H1 (cell line): ENCODE data around the gene ANKRD65. TPM values are rescaled to one million over a fixed set of nuclear protein-coding genes. Genes with fewer than 3 reads are reported as not detected.

Source experiments
- CTCF ChIA-PET: fragments of 300-600 bp; sonication (Branson Sonifier 250); formaldehyde crosslinking; loops from one replicate; lab custom pipeline; 2021; ENCODE audit not compliant: partially characterized antibody; lab: Charles Lee
- POLR2A ChIA-PET: fragments of 300-600 bp; sonication (Branson Sonifier 250); formaldehyde crosslinking; loops from one replicate; lab custom pipeline; 2021; ENCODE audit warnings: inconsistent platforms; ENCODE audit not compliant: partially characterized antibody; lab: Charles Lee
- DNase-seq, 2 experiments: peaks; one replicate each; pipeline versions ENCODE4 v3.0.0 to v3.0.0-alpha.2; 2010 to 2022; ENCODE audit warnings: low spot score in 2 of 2, low read depth in 1 of 2, mixed read lengths in 1 of 2
- FAIRE-seq: peaks from 2 replicates; lab custom pipeline; 2011; peaks lifted over from hg19 to GRCh38; lab: Jason Lieb, UNC
- H2AFZ ChIP-seq: 2 replicates; pipeline ENCODE4 v1.8.1; 2012; ENCODE audit warnings: low read length, inconsistent platforms
- H2AK5ac ChIP-seq: 2 replicates; pipeline ENCODE4 v1.6.1; 2013; ENCODE audit warnings: low read depth, low read length
- H2BK120ac ChIP-seq: replicated peaks from 2 replicates; pipeline ENCODE3; 2013; ENCODE audit warnings: low read depth, low read length, inconsistent platforms
- H2BK12ac ChIP-seq: 2 replicates; pipeline ENCODE4 v1.6.1; 2013; ENCODE audit warnings: low read depth, low read length
- H2BK15ac ChIP-seq: 2 replicates; pipeline ENCODE4 v1.6.1; 2013; ENCODE audit warnings: low read length
- H2BK20ac ChIP-seq: 2 replicates; pipeline ENCODE4 v1.6.1; 2013; ENCODE audit warnings: low read length
- H2BK5ac ChIP-seq: 2 replicates; pipeline ENCODE4 v1.6.1; 2013; ENCODE audit warnings: low read depth, low read length
- H3K14ac ChIP-seq: 2 replicates; pipeline ENCODE4 v1.6.1; 2013; ENCODE audit warnings: inconsistent platforms; ENCODE audit not compliant: insufficient read length
- H3K18ac ChIP-seq: 2 replicates; pipeline ENCODE4 v1.6.1; 2013; ENCODE audit warnings: low read length; ENCODE audit errors: extremely low read depth
- H3K23ac ChIP-seq: 2 replicates; pipeline ENCODE4 v1.6.1; 2013; ENCODE audit warnings: inconsistent platforms; ENCODE audit not compliant: insufficient read length
- H3K23me2 ChIP-seq: 2 replicates; pipeline ENCODE4 v1.6.1; 2013; ENCODE audit warnings: low read depth, low read length
- H3K27ac ChIP-seq: 2 replicates; pipeline ENCODE4 v1.6.1; 2011; ENCODE audit warnings: low read depth, low read length, inconsistent platforms
- H3K27me3 ChIP-seq, 4 experiments: replicated peaks in 1 of 4; 1 replicate in 1 of 4; 2 replicates in 3 of 4; pipeline versions ENCODE4 v1.6.1 to v1.8.1; 2011 to 2013; ENCODE audit warnings: low read length in 3 of 4, mild to moderate bottlenecking in 3 of 4, inconsistent platforms in 2 of 4, mixed read lengths in 2 of 4, moderate library complexity in 1 of 4; ENCODE audit not compliant: control insufficient read depth in 3 of 4, insufficient read depth in 3 of 4; ENCODE audit errors: extremely low read depth in 1 of 4
- H3K36me3 ChIP-seq, 4 experiments: 2 replicates each; pipeline versions ENCODE4 v1.6.1 to v1.8.1; 2011 to 2013; ENCODE audit warnings: mild to moderate bottlenecking in 4 of 4, low read length in 3 of 4, moderate library complexity in 2 of 4, control low read depth in 1 of 4, inconsistent platforms in 1 of 4; ENCODE audit not compliant: insufficient read depth in 4 of 4, control insufficient read depth in 2 of 4
- H3K4ac ChIP-seq: replicated peaks from 2 replicates; pipeline ENCODE3; 2013; ENCODE audit warnings: low read length, low read depth, mixed read lengths, inconsistent platforms; ENCODE audit not compliant: insufficient read length
- H3K4me1 ChIP-seq, 4 experiments: replicated peaks in 1 of 4; 1 replicate in 1 of 4; 2 replicates in 3 of 4; pipeline versions ENCODE4 v1.6.1 to v1.8.1; 2011 to 2013; ENCODE audit warnings: low read length in 3 of 4, inconsistent platforms in 2 of 4, mixed read lengths in 1 of 4; ENCODE audit not compliant: insufficient read depth in 4 of 4, control insufficient read depth in 3 of 4
- H3K4me2 ChIP-seq, 2 experiments: 2 replicates each; pipeline versions ENCODE4 v1.6.1 to v1.8.1; 2011 to 2013; ENCODE audit warnings: low read depth in 2 of 2, low read length in 2 of 2, control low read depth in 1 of 2, inconsistent platforms in 1 of 2, mild to moderate bottlenecking in 1 of 2; ENCODE audit not compliant: insufficient read depth in 1 of 2
- H3K4me3 ChIP-seq, 4 experiments: fragments of 200-600, 300-600 bp in 1 of 4; sonication (generic), shearing (Covaris generic), sonication (Bioruptor Twin) in 1 of 4; 2 replicates each; pipeline versions ENCODE4 v1.5.1 to v1.8.1; 2011 to 2016; ENCODE audit warnings: low read length in 4 of 4, low read depth in 3 of 4, control low read depth in 2 of 4, inconsistent platforms in 2 of 4, mild to moderate bottlenecking in 2 of 4, mixed read lengths in 1 of 4, moderate library complexity in 1 of 4; ENCODE audit not compliant: insufficient read depth in 2 of 4; ENCODE audit errors: extremely low read depth in 1 of 4
- H3K56ac ChIP-seq: replicated peaks from 2 replicates; pipeline ENCODE3; 2013; ENCODE audit warnings: low read depth, mild to moderate bottlenecking, mixed read lengths, low read length, inconsistent platforms; ENCODE audit not compliant: insufficient read length
- H3K79me1 ChIP-seq: 2 replicates; pipeline ENCODE4 v1.6.1; 2013; ENCODE audit warnings: low read depth, low read length, control low read depth
- H3K79me2 ChIP-seq, 2 experiments: 2 replicates each; pipeline versions ENCODE4 v1.6.1 to v1.8.1; 2012 to 2013; ENCODE audit warnings: low read length in 2 of 2, mild to moderate bottlenecking in 2 of 2, inconsistent platforms in 1 of 2; ENCODE audit not compliant: insufficient read depth in 2 of 2, control insufficient read depth in 1 of 2
- H3K9ac ChIP-seq, 4 experiments: replicated peaks in 1 of 4; 1 replicate in 1 of 4; 2 replicates in 3 of 4; pipeline versions ENCODE4 v1.6.1 to v1.8.1; 2011 to 2013; ENCODE audit warnings: low read depth in 3 of 4, low read length in 3 of 4, control low read depth in 2 of 4, mild to moderate bottlenecking in 2 of 4, moderate library complexity in 2 of 4, inconsistent platforms in 1 of 4; ENCODE audit errors: extremely low read depth in 1 of 4
- H3K9me3 ChIP-seq, 2 experiments: 2 replicates each; pipeline versions ENCODE4 v1.6.1 to v1.8.1; 2012 to 2013; ENCODE audit warnings: mild to moderate bottlenecking in 2 of 2, moderate library complexity in 2 of 2, control low read depth in 1 of 2, inconsistent platforms in 1 of 2, low read depth in 1 of 2, low read length in 1 of 2, mixed read lengths in 1 of 2; ENCODE audit not compliant: insufficient read depth in 2 of 2
- H4K20me1 ChIP-seq, 2 experiments: replicated peaks in 1 of 2; 2 replicates each; pipeline versions ENCODE3 to v1.8.1; 2011 to 2013; ENCODE audit warnings: inconsistent platforms in 2 of 2, low read length in 2 of 2, mild to moderate bottlenecking in 1 of 2; ENCODE audit not compliant: insufficient read depth in 2 of 2, control insufficient read depth in 1 of 2
- H4K5ac ChIP-seq: 2 replicates; pipeline ENCODE4 v1.6.1; 2013; ENCODE audit warnings: low read length, low read depth, mixed read lengths, inconsistent platforms; ENCODE audit not compliant: insufficient read length
- H4K8ac ChIP-seq: 2 replicates; pipeline ENCODE4 v1.8.0; 2013; ENCODE audit warnings: mild to moderate bottlenecking, moderate library complexity, low read length, inconsistent platforms; ENCODE audit not compliant: insufficient read depth; ENCODE audit errors: extremely low read depth
- H4K91ac ChIP-seq: replicated peaks from 2 replicates; pipeline ENCODE3; 2013; ENCODE audit warnings: low read length, mixed read lengths, inconsistent platforms; ENCODE audit not compliant: insufficient read length
- BCL11A ChIP-seq, 2 experiments: IDR thresholded peaks; one replicate each; pipeline ENCODE4 v1.6.1; 2011; ENCODE audit warnings: low read depth in 2 of 2, low read length in 2 of 2, mild to moderate bottlenecking in 2 of 2
- CBX5 ChIP-seq: fragments of 300-800, 300-1000 bp; sonication (generic); IDR thresholded peaks from 2 replicates; pipeline ENCODE4 v1.7.1; 2016; ENCODE audit warnings: antibody characterized with exemption, low read length, low read depth
- NANOG ChIP-seq: IDR thresholded peaks from 2 replicates; pipeline ENCODE4 v1.6.1; 2011; ENCODE audit warnings: low read length, low read depth, mild to moderate bottlenecking, inconsistent platforms; ENCODE audit not compliant: insufficient read depth, poor library complexity, severe bottlenecking
- PHF8 ChIP-seq: fragments of 200-600 bp; sonication (generic); conservative IDR thresholded peaks from 2 replicates; pipeline ENCODE4 v1.7.1; 2012; ENCODE audit warnings: low read depth, mild to moderate bottlenecking, inconsistent platforms, low read length, moderate library complexity
- RBBP5 ChIP-seq: IDR thresholded peaks from 2 replicates; pipeline ENCODE4 v1.7.1; 2012; ENCODE audit warnings: low read depth, mild to moderate bottlenecking, inconsistent platforms, low read length, moderate library complexity, borderline replicate concordance
- TEAD4 ChIP-seq: IDR thresholded peaks from 2 replicates; pipeline ENCODE4 v1.6.1; 2012; ENCODE audit warnings: low read depth, low read length, inconsistent platforms, mixed read lengths
- WGBS, 2 experiments: shearing (Covaris generic) in 1 of 2; methylation state at CpG; one replicate each; pipeline versions ENCODE4 v1.1.6 to v1.1.7; 2013 to 2015; ENCODE audit warnings: low lambda C conversion rate in 2 of 2, mixed read lengths in 2 of 2, inconsistent platforms in 1 of 2, low coverage in 1 of 2, missing lambda C conversion rate in 1 of 2; ENCODE audit not compliant: insufficient replicate concordance in 2 of 2, insufficient coverage in 1 of 2, insufficient read length in 1 of 2; ENCODE audit errors: extremely low coverage in 1 of 2, missing lambda C conversion rate in 1 of 2; 5-methylcytosine and 5-hydroxymethylcytosine counted together
- polyA plus RNA-seq, 7 experiments: library from polyadenylated mRNA; depleted of rRNA in 3 of 7; stranded (reverse) in 5 of 7; unstranded in 2 of 7; fragments of >200 nt in 5 of 7; fragments of 200-250 nt in 2 of 7; gene quantifications; 1 replicate in 5 of 7; 2 replicates in 1 of 7; 4 replicates in 1 of 7; pipeline versions ENCODE4 v1.2.1 to v1.2.3, GENCODE V29; 2011 to 2013; ENCODE audit warnings: missing spikeins in 2 of 7, mixed read lengths in 2 of 7
- total RNA-seq: library from RNA; stranded (reverse); fragmentation: NEBNext Ultra II Directional; extraction: Animal tissue kit (Norgen Biotek cat#: 25700); gene quantifications from 2 replicates; pipeline ENCODE4 v1.2.1, GENCODE V29; 2021
- TF ChIP-seq, protein P1 (sequence below): IDR thresholded peaks from 2 replicates; pipeline ENCODE4 v1.6.1; 2012; ENCODE audit warnings: low read length, inconsistent platforms
- TF ChIP-seq, protein P2 (sequence below): IDR thresholded peaks from 2 replicates; pipeline ENCODE4 v1.6.1; 2012; ENCODE audit warnings: inconsistent platforms

ANKRD65 gene
- total and polyA plus RNA-seq, 2 of the 8 experiments (the other 6 are each of a cell fraction or from before 2014, with no cell fraction given) = 1.8 to 2.0 TPM

DNA sequence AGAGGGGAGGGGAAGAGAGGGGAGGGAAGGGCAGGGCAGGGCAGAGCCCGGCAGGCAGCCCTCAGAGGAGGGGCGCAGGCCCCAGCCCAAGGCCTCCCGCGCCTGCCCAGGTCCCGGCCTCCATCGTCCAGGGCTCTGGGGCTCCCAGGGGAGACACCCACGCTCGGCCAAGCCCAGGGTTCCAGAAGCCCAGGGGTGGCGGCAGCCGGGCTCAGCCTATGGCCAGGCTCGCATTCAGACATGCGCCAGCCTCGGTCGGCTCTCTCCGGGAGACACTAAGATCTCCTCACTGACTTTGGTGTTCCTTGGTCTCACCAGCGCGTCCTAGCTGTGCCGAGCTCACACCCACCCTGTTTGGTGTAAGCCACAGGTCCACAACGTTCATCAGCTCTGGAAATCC lies 7.1 kb upstream of the ANKRD65 start:
- no peak overlapping the region for H3K4me3 ChIP-seq
- H4K91ac ChIP-seq = peak overlapping the region; percentile 36
- FAIRE-seq = no peak
- no peak overlapping the region for H3K4me2 ChIP-seq
- peaks cover 6% of the 10 kb centered on the region; the same call in 1 of the 2 replicates for H3K23me2 ChIP-seq
- H3K56ac ChIP-seq = no peak overlapping the region
- H3K14ac ChIP-seq = no peak overlapping the region
- H3K4ac ChIP-seq = no peak overlapping the region
- H2BK20ac ChIP-seq = 0 out of 2 replicates have a peak overlapping the region, but pooled peaks have one; percentile 3
- no peak overlapping the region for H3K23ac ChIP-seq
- H3K79me1 ChIP-seq = no peaks in the 10 kb centered on the region
- no peak overlapping the region for H3K9ac ChIP-seq
- H2BK12ac ChIP-seq = no peak overlapping the region
- H2BK120ac ChIP-seq = no peak overlapping the region
- H3K27ac ChIP-seq = no peak overlapping the region
- H3K79me2 ChIP-seq = no peaks in the 10 kb centered on the region
- H2AK5ac ChIP-seq = no peak overlapping the region; the same call in 1 of the 2 replicates
- no peak overlapping the region for H2AFZ ChIP-seq
- H2BK15ac ChIP-seq = peak overlapping the region; percentile 74; the same call in 1 of the 2 replicates
- H2BK5ac ChIP-seq = no peak overlapping the region
- CTCF ChIA-PET = interaction anchor here (0.6 to 4.4 kb wide), 5 partner anchors 12 to 76 kb away, joined by 3 to 36 read pairs (median 3); no protein-coding TSS in a partner anchor
- no peak overlapping the region for H4K8ac ChIP-seq
- POLR2A ChIA-PET = interaction anchor here (0.9 to 22.9 kb wide), 11 partner anchors 8 to 149 kb away, joined by 3 to 515 read pairs (median 4); partner anchors contain the start of genes CCNL2 and MRPL20
- peaks cover 0 to 43% (median 27%) of the 10 kb centered on the region in 4 experiments; a peak in 6 of 7 replicates for H3K4me1 ChIP-seq
- TF ChIP-seq CBX5 (no peak), PHF8 (no peak), RBBP5 (no peak), TEAD4 (no peak), BCL11A (IDR thresholded peaks at IDR 0.05; ENCODE audit: low read depth in 2 of 2, low read length in 2 of 2) (no peak), NANOG (no peak)
- TF ChIP-seq, protein P1, sequence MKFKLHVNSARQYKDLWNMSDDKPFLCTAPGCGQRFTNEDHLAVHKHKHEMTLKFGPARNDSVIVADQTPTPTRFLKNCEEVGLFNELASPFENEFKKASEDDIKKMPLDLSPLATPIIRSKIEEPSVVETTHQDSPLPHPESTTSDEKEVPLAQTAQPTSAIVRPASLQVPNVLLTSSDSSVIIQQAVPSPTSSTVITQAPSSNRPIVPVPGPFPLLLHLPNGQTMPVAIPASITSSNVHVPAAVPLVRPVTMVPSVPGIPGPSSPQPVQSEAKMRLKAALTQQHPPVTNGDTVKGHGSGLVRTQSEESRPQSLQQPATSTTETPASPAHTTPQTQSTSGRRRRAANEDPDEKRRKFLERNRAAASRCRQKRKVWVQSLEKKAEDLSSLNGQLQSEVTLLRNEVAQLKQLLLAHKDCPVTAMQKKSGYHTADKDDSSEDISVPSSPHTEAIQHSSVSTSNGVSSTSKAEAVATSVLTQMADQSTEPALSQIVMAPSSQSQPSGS = no peak
- TF ChIP-seq, protein P2, sequence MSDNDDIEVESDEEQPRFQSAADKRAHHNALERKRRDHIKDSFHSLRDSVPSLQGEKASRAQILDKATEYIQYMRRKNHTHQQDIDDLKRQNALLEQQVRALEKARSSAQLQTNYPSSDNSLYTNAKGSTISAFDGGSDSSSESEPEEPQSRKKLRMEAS = no peak
- WGBS, 2 experiments = 87% methylated on average over 13 of the region's 19 CpGs; no CpG with 5 or more reads in 1 of the 2 experiments
- H3K18ac ChIP-seq = no peak overlapping the region
- H4K20me1 ChIP-seq = no peaks in the 10 kb centered on the region
- H3K9me3 ChIP-seq = peaks cover 0 to 3% of the 10 kb centered on the region in 2 experiments; a peak in 1 of 4 replicates
- no peaks in the 10 kb centered on the region; a peak in 1 of 8 replicates for H3K36me3 ChIP-seq
- no peak for DNase-seq
- H4K5ac ChIP-seq = no peak overlapping the region
- no peaks in the 10 kb centered on the region for H3K27me3 ChIP-seq
